Panc1 (cell line): Measurements from ENCODE around the gene ZDHHC9. TPM values are rescaled to one million over a fixed set of nuclear protein-coding genes. Genes with fewer than 3 reads are reported as not detected.

Experiments used
- ATAC-seq: fragments of 200-7000 bp; cut with Tn5 transposase; 2 replicates; pipeline ENCODE4 v1.9.1; 2020; ENCODE audit warnings: mild to moderate bottlenecking, moderate library complexity
- BruUV-seq: library from RNA; stranded (reverse); fragments of 400-500 nt; replicated peaks from 2 replicates; lab custom pipeline; 2021; lab: Mats Ljungman, UMichigan
- CTCF ChIA-PET: fragments of 300-600 bp; sonication (Branson Sonifier 250); formaldehyde crosslinking; loops from one replicate; lab custom pipeline; 2022; ENCODE audit warnings: antibody characterized with exemption; lab: Charles Lee
- POLR2A ChIA-PET: fragments of 300-600 bp; sonication (Branson Sonifier 250); formaldehyde crosslinking; loops from one replicate; lab custom pipeline; 2022; ENCODE audit warnings: antibody characterized with exemption; lab: Charles Lee
- DNase-seq: peaks from one replicate; pipeline ENCODE4 v3.0.0-alpha.2; 2010; ENCODE audit warnings: low read depth, low spot score
- H3K27ac ChIP-seq: 2 replicates; pipeline ENCODE4 v1.5.1; 2011; ENCODE audit warnings: mild to moderate bottlenecking, low read length, inconsistent platforms
- H3K27me3 ChIP-seq: fragments of 200-500 bp; sonication (Bioruptor generic); 2 replicates; pipeline ENCODE4 v1.6.0; 2014; ENCODE audit warnings: low read length, inconsistent platforms; ENCODE audit not compliant: control insufficient read depth, insufficient read depth
- H3K36me3 ChIP-seq: fragments of 200-500 bp; sonication (Bioruptor generic); 2 replicates; pipeline ENCODE4 v1.5.1; 2014; ENCODE audit warnings: inconsistent platforms, mild to moderate bottlenecking, low read length, moderate library complexity; ENCODE audit not compliant: control insufficient read depth, insufficient read depth
- H3K4me1 ChIP-seq: 2 replicates; pipeline ENCODE4 v1.5.1; 2011; ENCODE audit warnings: inconsistent platforms, mild to moderate bottlenecking, low read length, moderate library complexity; ENCODE audit not compliant: control insufficient read depth, insufficient read depth
- H3K4me3 ChIP-seq, 2 experiments: 2 replicates each; pipeline ENCODE4 v1.5.1; 2011 to 2012; ENCODE audit warnings: low read depth in 2 of 2, low read length in 2 of 2, mild to moderate bottlenecking in 2 of 2, inconsistent platforms in 1 of 2, moderate library complexity in 1 of 2
- H3K9me3 ChIP-seq: fragments of 200-500 bp; sonication (Bioruptor generic); 2 replicates; pipeline ENCODE4 v1.5.1; 2014; ENCODE audit warnings: low read depth, mild to moderate bottlenecking, inconsistent platforms, low read length, moderate library complexity; ENCODE audit not compliant: control insufficient read depth, insufficient read depth
- POLR2AphosphoS5 ChIP-seq: IDR thresholded peaks from 2 replicates; pipeline ENCODE4 v1.6.1; 2012; ENCODE audit warnings: mild to moderate bottlenecking, low read depth, low read length, moderate library complexity
- SIN3A ChIP-seq: IDR thresholded peaks from 2 replicates; pipeline ENCODE4 v1.6.1; 2012; ENCODE audit warnings: low read depth, mild to moderate bottlenecking, low read length, moderate library complexity, borderline replicate concordance; ENCODE audit not compliant: insufficient read depth
- TCF7L2 ChIP-seq: IDR thresholded peaks from 2 replicates; pipeline ENCODE4 v1.6.1; 2011; ENCODE audit warnings: mild to moderate bottlenecking, low read depth, low read length, inconsistent platforms
- in situ Hi-C: cut with HindIII; loops from 2 replicates; pipeline ENCODE4 v1.10.0; 2016; ENCODE audit warnings: low sequenced_read_pairs, low pct_unique_long_range_greater_than_20kb
- intact Hi-C: fragments of 100-400 bp; cut with micrococcal nuclease; formaldehyde crosslinking; loops from one replicate; pipeline ENCODE4 v1.10.0; 2022; ENCODE audit not compliant: unreplicated experiment
- total RNA-seq: library from RNA; stranded (reverse); gene quantifications from one replicate; pipeline ENCODE4 v1.2.1, GENCODE V29; 2021; ENCODE audit not compliant: unreplicated experiment
- TF ChIP-seq, protein P1 (sequence below): fragments of 450-650 bp; IDR thresholded peaks from 2 replicates; pipeline ENCODE4 v1.5.1; 2017; ENCODE audit warnings: mild to moderate bottlenecking
- TF ChIP-seq, protein P2 (sequence below), 2 experiments: IDR thresholded peaks; 2 replicates each; pipeline ENCODE4 v1.6.1; 2011 to 2012; ENCODE audit warnings: low read depth in 2 of 2, control low read depth in 1 of 2, low read length in 1 of 2, mild to moderate bottlenecking in 1 of 2, moderate library complexity in 1 of 2; ENCODE audit not compliant: insufficient read depth in 1 of 2

ZDHHC9 gene
- total RNA-seq, 1 experiment from 2014 or later: 57.2 TPM

DNA sequence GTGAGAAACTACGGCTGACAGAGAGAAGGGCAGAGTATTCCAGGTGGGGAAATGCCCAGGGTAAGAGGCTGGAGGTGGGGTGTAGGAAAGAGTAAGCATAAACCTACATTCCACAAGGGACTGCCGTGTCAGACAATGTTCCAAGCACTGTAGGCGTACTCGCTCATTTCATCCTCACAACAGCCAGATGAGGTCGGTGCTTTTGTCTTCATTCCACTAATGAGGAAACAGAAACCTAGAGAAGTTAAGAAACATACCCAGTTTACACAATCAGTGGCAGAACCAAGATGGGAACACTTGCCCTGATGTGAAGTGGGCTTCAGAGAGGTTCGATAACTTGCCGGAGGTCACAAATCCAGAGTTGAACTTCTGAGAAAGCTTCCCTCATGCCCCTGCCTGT lies 59.3 kb downstream of the ZDHHC9 start:
- Histone ChIP-seq H3K27me3 (no peaks in the 10 kb centered on the region), H3K27ac (no peak overlapping the region), H3K9me3 (no peaks in the 10 kb centered on the region), H3K36me3 (no peaks in the 10 kb centered on the region), H3K4me3 (no peak overlapping the region), H3K4me1 (no peaks in the 10 kb centered on the region)
- ChIA-PET POLR2A (no interaction called here), CTCF (no interaction called here)
- in situ Hi-C loops (no loop called here), intact Hi-C loops (no loop called here)
- BruUV-seq: no TSS peak
- DNase-seq (no peak), ATAC-seq (no peak)
- TF ChIP-seq TCF7L2: no peak
- TF ChIP-seq, protein P1, sequence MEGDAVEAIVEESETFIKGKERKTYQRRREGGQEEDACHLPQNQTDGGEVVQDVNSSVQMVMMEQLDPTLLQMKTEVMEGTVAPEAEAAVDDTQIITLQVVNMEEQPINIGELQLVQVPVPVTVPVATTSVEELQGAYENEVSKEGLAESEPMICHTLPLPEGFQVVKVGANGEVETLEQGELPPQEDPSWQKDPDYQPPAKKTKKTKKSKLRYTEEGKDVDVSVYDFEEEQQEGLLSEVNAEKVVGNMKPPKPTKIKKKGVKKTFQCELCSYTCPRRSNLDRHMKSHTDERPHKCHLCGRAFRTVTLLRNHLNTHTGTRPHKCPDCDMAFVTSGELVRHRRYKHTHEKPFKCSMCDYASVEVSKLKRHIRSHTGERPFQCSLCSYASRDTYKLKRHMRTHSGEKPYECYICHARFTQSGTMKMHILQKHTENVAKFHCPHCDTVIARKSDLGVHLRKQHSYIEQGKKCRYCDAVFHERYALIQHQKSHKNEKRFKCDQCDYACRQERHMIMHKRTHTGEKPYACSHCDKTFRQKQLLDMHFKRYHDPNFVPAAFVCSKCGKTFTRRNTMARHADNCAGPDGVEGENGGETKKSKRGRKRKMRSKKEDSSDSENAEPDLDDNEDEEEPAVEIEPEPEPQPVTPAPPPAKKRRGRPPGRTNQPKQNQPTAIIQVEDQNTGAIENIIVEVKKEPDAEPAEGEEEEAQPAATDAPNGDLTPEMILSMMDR: no peak
- TF ChIP-seq POLR2AphosphoS5: no peak
- TF ChIP-seq SIN3A: no peak
- TF ChIP-seq, protein P2, sequence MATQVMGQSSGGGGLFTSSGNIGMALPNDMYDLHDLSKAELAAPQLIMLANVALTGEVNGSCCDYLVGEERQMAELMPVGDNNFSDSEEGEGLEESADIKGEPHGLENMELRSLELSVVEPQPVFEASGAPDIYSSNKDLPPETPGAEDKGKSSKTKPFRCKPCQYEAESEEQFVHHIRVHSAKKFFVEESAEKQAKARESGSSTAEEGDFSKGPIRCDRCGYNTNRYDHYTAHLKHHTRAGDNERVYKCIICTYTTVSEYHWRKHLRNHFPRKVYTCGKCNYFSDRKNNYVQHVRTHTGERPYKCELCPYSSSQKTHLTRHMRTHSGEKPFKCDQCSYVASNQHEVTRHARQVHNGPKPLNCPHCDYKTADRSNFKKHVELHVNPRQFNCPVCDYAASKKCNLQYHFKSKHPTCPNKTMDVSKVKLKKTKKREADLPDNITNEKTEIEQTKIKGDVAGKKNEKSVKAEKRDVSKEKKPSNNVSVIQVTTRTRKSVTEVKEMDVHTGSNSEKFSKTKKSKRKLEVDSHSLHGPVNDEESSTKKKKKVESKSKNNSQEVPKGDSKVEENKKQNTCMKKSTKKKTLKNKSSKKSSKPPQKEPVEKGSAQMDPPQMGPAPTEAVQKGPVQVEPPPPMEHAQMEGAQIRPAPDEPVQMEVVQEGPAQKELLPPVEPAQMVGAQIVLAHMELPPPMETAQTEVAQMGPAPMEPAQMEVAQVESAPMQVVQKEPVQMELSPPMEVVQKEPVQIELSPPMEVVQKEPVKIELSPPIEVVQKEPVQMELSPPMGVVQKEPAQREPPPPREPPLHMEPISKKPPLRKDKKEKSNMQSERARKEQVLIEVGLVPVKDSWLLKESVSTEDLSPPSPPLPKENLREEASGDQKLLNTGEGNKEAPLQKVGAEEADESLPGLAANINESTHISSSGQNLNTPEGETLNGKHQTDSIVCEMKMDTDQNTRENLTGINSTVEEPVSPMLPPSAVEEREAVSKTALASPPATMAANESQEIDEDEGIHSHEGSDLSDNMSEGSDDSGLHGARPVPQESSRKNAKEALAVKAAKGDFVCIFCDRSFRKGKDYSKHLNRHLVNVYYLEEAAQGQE (IDR thresholded peaks at IDR 0.05; ENCODE audit: insufficient read depth in 1 of 2, low read depth in 2 of 2, low read length in 1 of 2): no peak

DNA sequence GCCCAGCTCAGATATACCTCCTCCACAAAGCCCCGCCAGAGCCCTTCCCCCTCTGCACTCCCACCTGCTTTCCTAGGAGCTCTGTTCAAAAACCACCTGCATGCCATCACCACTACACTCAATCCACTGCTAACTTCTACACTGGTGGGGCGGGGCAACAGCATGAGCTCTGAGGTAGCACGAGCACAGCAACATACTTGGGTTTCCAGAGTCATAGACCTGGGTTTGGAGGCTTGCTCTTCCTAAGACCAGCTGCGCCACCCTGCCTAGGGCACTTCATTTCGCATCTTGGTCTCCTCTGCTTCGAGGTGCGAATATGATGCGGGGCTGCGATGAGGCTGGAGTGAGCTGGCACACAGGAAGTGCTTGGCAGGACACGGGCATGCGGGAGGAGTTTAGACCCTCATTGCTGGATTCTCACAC lies 60.4 kb downstream of the ZDHHC9 start:
- H3K36me3 ChIP-seq: no peaks in the 10 kb centered on the region
- no peak overlapping the region for H3K4me3 ChIP-seq
- no peaks in the 10 kb centered on the region for H3K9me3 ChIP-seq
- intact Hi-C loops (no loop called here), in situ Hi-C loops (no loop called here)
- no peaks in the 10 kb centered on the region for H3K4me1 ChIP-seq
- no peak for DNase-seq
- ChIA-PET CTCF (interaction anchor here (0.5 kb wide), 1 partner anchor 306 kb away, joined by 3 read pairs; no protein-coding TSS in a partner anchor), POLR2A (no interaction called here)
- no peak overlapping the region for H3K27ac ChIP-seq
- TF ChIP-seq TCF7L2 (no peak), POLR2AphosphoS5 (no peak), SIN3A (no peak)
- TF ChIP-seq, protein P1: no peak
- TF ChIP-seq, protein P2 (IDR thresholded peaks at IDR 0.05; ENCODE audit: insufficient read depth in 1 of 2, low read depth in 2 of 2, low read length in 1 of 2): no peak
- no peaks in the 10 kb centered on the region for H3K27me3 ChIP-seq
- ATAC-seq: no peak
- no TSS peak for BruUV-seq
